ENCODE measurements around the gene ANK3. TPM values are rescaled to one million over a fixed set of nuclear protein-coding genes. Genes with fewer than 3 reads are reported as not detected.

ANK3 gene
- total RNA-seq, 2 donors from 2014 or later = 65.0 to 79.5 TPM

DNA sequence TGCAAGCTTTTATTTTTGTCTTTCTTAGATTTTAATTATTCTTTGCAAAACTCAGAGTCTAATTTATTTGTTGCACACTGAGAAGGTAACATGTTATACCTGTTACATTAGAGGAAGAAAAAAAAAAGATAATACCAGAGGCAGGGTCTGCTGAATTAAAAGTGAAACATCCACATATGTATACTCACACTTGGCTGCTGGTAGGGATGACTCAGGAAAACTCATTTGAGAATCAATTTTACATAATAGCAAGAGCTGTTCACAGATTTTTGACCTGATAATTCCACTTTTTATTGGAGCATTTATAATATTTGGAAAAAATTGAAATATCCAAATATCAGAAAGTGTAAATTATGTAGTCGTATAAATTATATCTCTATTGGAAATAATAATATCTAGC, 405.3 kb downstream of the ANK3 start:
- Mint-ChIP-seq H3K4me1 (peaks cover 5% of the 10 kb centered on the region), H3K27ac (no peak overlapping the region), H3K9me3 (no peaks in the 10 kb centered on the region), H3K4me3 (no peak overlapping the region), H3K36me3 (ENCODE audit: low read depth) (no peaks in the 10 kb centered on the region), H3K27me3 (ENCODE audit: insufficient read depth) (no peaks in the 10 kb centered on the region)
- H3K9me3 ChIP-seq (ENCODE audit: control insufficient read depth, low read length) = no peaks in the 10 kb centered on the region
- no peak overlapping the region for H3K4me3 ChIP-seq (ENCODE audit: low read length)
- DNase-seq = no peak
- TF ChIP-seq, protein P1, sequence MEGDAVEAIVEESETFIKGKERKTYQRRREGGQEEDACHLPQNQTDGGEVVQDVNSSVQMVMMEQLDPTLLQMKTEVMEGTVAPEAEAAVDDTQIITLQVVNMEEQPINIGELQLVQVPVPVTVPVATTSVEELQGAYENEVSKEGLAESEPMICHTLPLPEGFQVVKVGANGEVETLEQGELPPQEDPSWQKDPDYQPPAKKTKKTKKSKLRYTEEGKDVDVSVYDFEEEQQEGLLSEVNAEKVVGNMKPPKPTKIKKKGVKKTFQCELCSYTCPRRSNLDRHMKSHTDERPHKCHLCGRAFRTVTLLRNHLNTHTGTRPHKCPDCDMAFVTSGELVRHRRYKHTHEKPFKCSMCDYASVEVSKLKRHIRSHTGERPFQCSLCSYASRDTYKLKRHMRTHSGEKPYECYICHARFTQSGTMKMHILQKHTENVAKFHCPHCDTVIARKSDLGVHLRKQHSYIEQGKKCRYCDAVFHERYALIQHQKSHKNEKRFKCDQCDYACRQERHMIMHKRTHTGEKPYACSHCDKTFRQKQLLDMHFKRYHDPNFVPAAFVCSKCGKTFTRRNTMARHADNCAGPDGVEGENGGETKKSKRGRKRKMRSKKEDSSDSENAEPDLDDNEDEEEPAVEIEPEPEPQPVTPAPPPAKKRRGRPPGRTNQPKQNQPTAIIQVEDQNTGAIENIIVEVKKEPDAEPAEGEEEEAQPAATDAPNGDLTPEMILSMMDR (conservative IDR thresholded peaks at IDR 0.05) = no peak
- H3K9ac ChIP-seq (ENCODE audit: extremely low read depth, low read length, poor library complexity, severe bottlenecking) = no peak overlapping the region
- H3K27ac ChIP-seq (ENCODE audit: low read depth, low read length) = no peak overlapping the region
- H3K27me3 ChIP-seq (ENCODE audit: control insufficient read depth, insufficient read depth, low read length, poor library complexity, severe bottlenecking) = no peaks in the 10 kb centered on the region
- no CpG with 5 or more reads among the region's 1 CpG for WGBS, 2 experiments (ENCODE audit: insufficient coverage in 1 of 2, insufficient read length in 1 of 2)
- H3K36me3 ChIP-seq (ENCODE audit: control insufficient read depth, insufficient read depth, low read length) = no peaks in the 10 kb centered on the region
- no peaks in the 10 kb centered on the region for H3K4me1 ChIP-seq (ENCODE audit: control insufficient read depth, insufficient read depth, low read length)

DNA sequence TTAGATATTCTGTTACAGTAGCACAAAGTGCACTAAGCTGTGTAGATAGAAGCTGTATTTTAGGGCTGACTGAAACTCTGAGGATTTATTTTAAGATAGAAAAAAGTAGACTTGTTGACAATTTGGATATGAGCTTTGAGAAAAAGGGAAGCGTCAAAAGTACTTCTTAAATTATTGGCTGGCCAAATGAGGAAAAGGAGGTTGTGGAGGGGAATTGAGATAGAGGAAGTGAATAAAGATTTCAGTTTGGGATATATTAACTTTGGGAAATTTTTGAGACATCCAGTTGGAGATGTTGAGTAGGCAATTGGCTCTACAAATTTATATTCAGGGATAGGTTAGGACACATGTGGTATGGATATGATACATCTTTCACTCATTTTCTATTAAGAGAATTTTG, 409.3 kb downstream of the ANK3 start:
- TF ChIP-seq, protein P1 (conservative IDR thresholded peaks at IDR 0.05) = no peak
- H3K4me1 ChIP-seq (ENCODE audit: control insufficient read depth, insufficient read depth, low read length) = no peaks in the 10 kb centered on the region
- no peaks in the 10 kb centered on the region for H3K36me3 Mint-ChIP-seq (ENCODE audit: low read depth)
- H3K27me3 Mint-ChIP-seq (ENCODE audit: insufficient read depth) = no peaks in the 10 kb centered on the region
- peaks cover 22% of the 10 kb centered on the region for H3K9me3 Mint-ChIP-seq
- H3K27ac ChIP-seq (ENCODE audit: low read depth, low read length) = no peak overlapping the region
- H3K4me3 ChIP-seq (ENCODE audit: low read length) = no peak overlapping the region
- H3K9ac ChIP-seq (ENCODE audit: extremely low read depth, low read length, poor library complexity, severe bottlenecking) = no peak overlapping the region
- H3K27me3 ChIP-seq (ENCODE audit: control insufficient read depth, insufficient read depth, low read length, poor library complexity, severe bottlenecking) = no peaks in the 10 kb centered on the region
- H3K4me1 Mint-ChIP-seq = peaks cover 5% of the 10 kb centered on the region
- H3K36me3 ChIP-seq (ENCODE audit: control insufficient read depth, insufficient read depth, low read length) = no peaks in the 10 kb centered on the region
- no peak overlapping the region for H3K27ac Mint-ChIP-seq
- WGBS, 2 experiments (ENCODE audit: insufficient coverage in 1 of 2, insufficient read length in 1 of 2) = 92 to 94% methylated on average over 1 of the region's 1 CpG
- no peak for DNase-seq
- peaks cover 14% of the 10 kb centered on the region for H3K9me3 ChIP-seq (ENCODE audit: control insufficient read depth, low read length)
- no peak overlapping the region for H3K4me3 Mint-ChIP-seq

DNA sequence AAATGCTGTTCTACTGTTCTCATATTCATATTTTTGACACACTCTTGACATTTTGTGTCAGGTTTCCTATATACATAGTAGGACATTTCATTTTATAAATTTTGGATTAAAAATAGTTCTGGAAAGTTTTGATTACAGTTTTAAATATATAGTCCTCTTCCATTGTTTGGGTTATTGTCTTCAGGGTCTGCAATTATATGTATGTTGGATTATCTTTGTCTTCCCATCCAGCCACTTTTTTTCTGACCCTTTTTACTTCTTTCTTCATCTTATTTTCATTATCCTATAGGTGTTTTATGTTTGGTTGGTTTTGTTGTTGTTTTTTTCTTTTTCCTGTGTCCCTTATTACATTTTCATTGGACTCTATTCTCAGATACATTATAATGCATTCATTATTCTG, 412.2 kb downstream of the ANK3 start:
- Mint-ChIP-seq H3K27me3 (ENCODE audit: insufficient read depth) (no peaks in the 10 kb centered on the region), H3K36me3 (ENCODE audit: low read depth) (no peaks in the 10 kb centered on the region), H3K4me1 (peaks cover 5% of the 10 kb centered on the region), H3K4me3 (no peak overlapping the region), H3K9me3 (peaks cover 22% of the 10 kb centered on the region), H3K27ac (no peak overlapping the region)
- Histone ChIP-seq H3K27me3 (ENCODE audit: control insufficient read depth, insufficient read depth, low read length, poor library complexity, severe bottlenecking) (no peaks in the 10 kb centered on the region), H3K9me3 (ENCODE audit: control insufficient read depth, low read length) (peaks cover 14% of the 10 kb centered on the region), H3K9ac (ENCODE audit: extremely low read depth, low read length, poor library complexity, severe bottlenecking) (no peak overlapping the region), H3K27ac (ENCODE audit: low read depth, low read length) (no peak overlapping the region), H3K36me3 (ENCODE audit: control insufficient read depth, insufficient read depth, low read length) (no peaks in the 10 kb centered on the region), H3K4me1 (ENCODE audit: control insufficient read depth, insufficient read depth, low read length) (no peaks in the 10 kb centered on the region), H3K4me3 (ENCODE audit: low read length) (no peak overlapping the region)
- TF ChIP-seq, protein P1 (conservative IDR thresholded peaks at IDR 0.05) = no peak
- no peak for DNase-seq
